ENCODE data around the gene GCHFR.
A peak's percentile ranks its signal among the peaks of the same experiment; 100 is the strongest.

Gene GCHFR

GRCh38 chr15:40776537-40777141, 12.8 kb downstream of the GCHFR start:
- no peak for DNase-seq

GRCh38 chr15:40782609-40783227, 18.9 kb downstream of the GCHFR start:
- no peak for DNase-seq

GRCh38 chr15:40785164-40785563, 21.3 kb downstream of the GCHFR start:
- DNase-seq: no peak

- DNase-seq: no peak
Observed at GRCh38 chr15:40785814-40786213, 21.9 kb downstream of the GCHFR start.

- peak; percentile 15 for DNase-seq
Observed at GRCh38 chr15:40787344-40787841, 23.5 kb downstream of the GCHFR start.

- DNase-seq: no peak
Observed at GRCh38 chr15:40787991-40788390, 24.1 kb downstream of the GCHFR start.

GRCh38 chr15:40789119-40789518, 25.3 kb downstream of the GCHFR start:
- no peak for DNase-seq

- DNase-seq: no peak
Observed at GRCh38 chr15:40789999-40790398, 26.1 kb downstream of the GCHFR start.

GRCh38 chr15:40790718-40791117, 26.9 kb downstream of the GCHFR start:
- no peak for DNase-seq

GRCh38 chr15:40792394-40792793, 28.5 kb downstream of the GCHFR start:
- no peak for DNase-seq

- DNase-seq: peak; percentile 33
Observed at GRCh38 chr15:40793216-40793989, 29.5 kb downstream of the GCHFR start.

GRCh38 chr15:40796041-40796440, 32.2 kb downstream of the GCHFR start:
- DNase-seq: no peak

- no peak for DNase-seq
Observed at GRCh38 chr15:40796512-40796911, 32.6 kb downstream of the GCHFR start.

GRCh38 chr15:40799523-40799922, 35.7 kb downstream of the GCHFR start:
- DNase-seq: no peak

GRCh38 chr15:40803076-40803475, 39.2 kb downstream of the GCHFR start:
- DNase-seq: no peak

- DNase-seq: no peak
Observed at GRCh38 chr15:40803688-40804087, 39.8 kb downstream of the GCHFR start.

GRCh38 chr15:40806672-40807027, 42.8 kb downstream of the GCHFR start:
- no peak for DNase-seq

GRCh38 chr15:40807028-40807887, 43.4 kb downstream of the GCHFR start, which contains the start of the genes DNAJC17 and ZFYVE19:
Gene DNAJC17, minus strand, starts transcription at chr15:40807473. Its CDS starts 27 bp downstream, at chr15:40807446.
Gene ZFYVE19, plus strand, starts transcription at chr15:40807089. Its CDS starts 501 bp downstream, at chr15:40807590.
- peak; percentile 91 for DNase-seq

GRCh38 chr15:40807888-40808461, 44.1 kb downstream of the GCHFR start:
- no peak for DNase-seq

- DNase-seq: no peak
Observed at GRCh38 chr15:40808861-40809450, 45.1 kb downstream of the GCHFR start.

GRCh38 chr15:40812721-40813425, 49.0 kb downstream of the GCHFR start:
- no peak for DNase-seq
